Peyer's patch (tissue), 4 donors: ENCODE data around the gene NENF.

Experiments
- CTCF ChIP-seq, 6 experiments: fragments of 450-650 bp in 4 of 6; fragments of 200-600 bp in 2 of 6; sonication (generic) in 1 of 6; IDR thresholded peaks; one replicate each; pipeline ENCODE4 v1.5.1; 2017 to 2019; ENCODE audit warnings: antibody characterized with exemption in 6 of 6, mild to moderate bottlenecking in 3 of 6, moderate library complexity in 1 of 6
- POLR2A ChIP-seq, 2 donors: fragments of 450-650 bp; IDR thresholded peaks; one replicate each; pipeline ENCODE4 v1.5.1; 2017; ENCODE audit warnings: antibody characterized with exemption in 2 of 2, mild to moderate bottlenecking in 2 of 2, moderate library complexity in 2 of 2

DNA sequence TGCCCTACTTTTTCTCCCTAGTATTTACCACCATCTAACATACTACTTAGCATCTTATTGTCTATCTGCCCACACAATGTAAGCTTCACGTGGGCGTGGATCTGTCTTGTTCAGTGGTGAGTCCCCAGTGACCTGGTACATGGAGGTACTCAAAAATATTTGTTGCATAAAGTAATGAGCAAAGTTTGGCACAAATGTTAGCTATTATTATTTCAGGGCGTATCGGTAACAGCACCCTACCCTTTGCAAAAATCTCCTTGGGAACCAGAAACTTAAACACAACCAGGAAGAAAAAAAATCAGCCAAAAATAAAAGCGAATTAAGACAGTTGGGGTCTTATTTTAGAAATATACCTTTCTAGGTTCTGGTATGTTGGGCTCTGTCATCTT, 454 bp upstream of the NENF start:
- TF ChIP-seq POLR2A (IDR thresholded peaks at IDR 0.05) (no peak), CTCF (IDR thresholded peaks at IDR 0.05) (no peak)
